Smooth muscle cell (in vitro differentiated cells): Measurements from ENCODE around the gene RAB25. TPM values are rescaled to one million over a fixed set of nuclear protein-coding genes. Genes with fewer than 3 reads are reported as not detected.

Source experiments
- DNase-seq: peaks from one replicate; lab custom pipeline; 2025; ENCODE audit not compliant: unreplicated experiment; lab: John Stamatoyannopoulos, UW
- H2AFZ ChIP-seq: fragments of 200-600 bp; sonication (generic); 2 replicates; pipeline ENCODE4 v1.6.0; 2016; ENCODE audit warnings: antibody characterized with exemption, low read depth, mild to moderate bottlenecking
- H3F3A ChIP-seq: fragments of 200-600 bp; sonication (generic); 2 replicates; pipeline ENCODE4 v1.6.0; 2017; ENCODE audit warnings: antibody characterized with exemption, low read depth
- H3K27ac ChIP-seq: fragments of 200-600 bp; sonication (generic); 2 replicates; pipeline ENCODE4 v1.5.1; 2016; ENCODE audit warnings: low read depth, mild to moderate bottlenecking
- H3K27me3 ChIP-seq: fragments of 200-600 bp; sonication (generic); 2 replicates; pipeline ENCODE4 v1.6.1; 2016; ENCODE audit warnings: low read depth, mild to moderate bottlenecking
- H3K36me3 ChIP-seq: fragments of 200-600 bp; sonication (generic); 2 replicates; pipeline ENCODE4 v1.5.1; 2016; ENCODE audit warnings: low read depth
- H3K4me1 ChIP-seq: fragments of 200-600 bp; sonication (generic); 2 replicates; pipeline ENCODE4 v1.5.1; 2016; ENCODE audit warnings: low read depth
- H3K4me2 ChIP-seq: fragments of 200-600 bp; sonication (generic); 2 replicates; pipeline ENCODE4 v1.6.0; 2016; ENCODE audit warnings: mild to moderate bottlenecking
- H3K4me3 ChIP-seq: fragments of 200-600 bp; sonication (generic); 2 replicates; pipeline ENCODE4 v1.5.1; 2016; ENCODE audit warnings: mild to moderate bottlenecking
- H3K79me2 ChIP-seq: fragments of 200-600 bp; sonication (generic); 2 replicates; pipeline ENCODE4 v1.6.0; 2016; ENCODE audit warnings: low read depth, mild to moderate bottlenecking
- H3K9ac ChIP-seq: fragments of 200-600 bp; sonication (generic); 2 replicates; pipeline ENCODE4 v1.6.0; 2016; ENCODE audit warnings: low read depth
- H3K9me3 ChIP-seq: fragments of 200-600 bp; sonication (generic); replicated peaks from 2 replicates; pipeline ENCODE4 v1.5.1; 2016; ENCODE audit warnings: low read depth
- H4K20me1 ChIP-seq: fragments of 200-600 bp; sonication (generic); 2 replicates; pipeline ENCODE4 v1.6.0; 2016; ENCODE audit warnings: low read depth
- WGBS: methylation state at CpG from one replicate; pipeline ENCODE4 v1.1.7; 2016; ENCODE audit warnings: low lambda C conversion rate; 5-methylcytosine and 5-hydroxymethylcytosine counted together
- polyA plus RNA-seq: library from polyadenylated mRNA; unstranded; fragments of >200 nt; fragmentation: Nextera tagmentation; extraction: Ambion mirVana; gene quantifications from 2 replicates; pipeline ENCODE4 v1.2.1, GENCODE V29; 2016
- total RNA-seq: library from RNA; depleted of rRNA; stranded (reverse); fragments of >200 nt; gene quantifications from 2 replicates; pipeline ENCODE4 v1.2.3, GENCODE V29; 2014
- TF ChIP-seq, protein P1 (sequence below): fragments of 200-600 bp; sonication (generic); IDR thresholded peaks from 2 replicates; pipeline ENCODE4 v1.5.1; 2017; ENCODE audit warnings: borderline replicate concordance, mild to moderate bottlenecking, antibody characterized with exemption; ENCODE audit not compliant: insufficient read depth, poor library complexity, severe bottlenecking

The RAB25 gene
- total and polyA plus RNA-seq, 2 experiments from 2014 or later, result 8.9 to 16.8 TPM

DNA sequence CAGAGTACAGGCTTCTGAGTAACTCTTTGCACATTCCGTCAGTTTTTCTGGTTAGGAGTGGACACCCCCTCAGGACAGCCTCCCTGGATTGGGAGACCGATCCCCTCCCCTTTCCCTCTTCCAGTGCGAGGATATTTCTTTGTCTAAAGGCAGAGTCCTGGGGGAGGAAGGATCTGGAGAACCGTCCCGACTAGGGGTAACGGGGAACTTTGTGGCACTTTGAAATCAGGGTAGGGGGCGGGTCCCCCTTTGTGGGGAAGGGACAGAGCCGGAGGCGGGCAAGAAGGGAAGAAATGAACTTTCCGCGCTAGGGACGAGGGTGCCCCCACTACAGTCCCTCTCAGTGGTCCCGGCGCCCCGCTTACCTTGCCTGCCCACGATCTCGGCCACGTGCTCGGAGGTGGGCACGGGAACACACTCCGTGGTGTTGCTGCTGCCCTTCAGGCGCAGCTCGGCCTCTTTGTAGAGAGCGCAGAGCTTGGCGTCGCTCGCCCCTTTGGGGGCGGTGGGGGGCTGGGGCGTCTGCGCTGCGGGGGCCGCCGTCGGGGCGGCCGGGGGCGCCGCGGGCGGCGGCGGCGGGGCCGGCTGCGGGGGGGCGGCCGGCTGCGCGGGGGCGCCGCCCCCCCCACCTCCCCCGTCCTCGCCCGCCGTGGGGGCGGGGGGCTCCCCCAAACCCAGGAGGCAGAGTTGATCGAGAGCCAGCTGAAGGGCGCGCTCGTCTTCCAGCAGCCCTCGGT is 20.4 kb downstream of the RAB25 start:
- H3K9ac ChIP-seq, result peak overlapping the region; percentile 78
- WGBS, result 3% methylated on average over 24 of the region's 61 CpGs

GRCh38 chr1:156081917-156082308 is 21.0 kb downstream of the RAB25 start:
- no peaks in the 10 kb centered on the region for H3K36me3 ChIP-seq
- peak overlapping the region; percentile 9 for H3K27ac ChIP-seq
- DNase-seq, result no peak
- H3F3A ChIP-seq, result peaks cover 8% of the 10 kb centered on the region
- peaks cover 77% of the 10 kb centered on the region for H3K79me2 ChIP-seq
- no peaks in the 10 kb centered on the region for H3K9me3 ChIP-seq
- peaks cover 68% of the 10 kb centered on the region for H4K20me1 ChIP-seq
- no peaks in the 10 kb centered on the region for H3K27me3 ChIP-seq
- WGBS, result 4% methylated on average over 5 of the region's 10 CpGs
- H3K4me1 ChIP-seq, result peaks cover 53% of the 10 kb centered on the region
- peak overlapping the region; percentile 93 for H3K4me3 ChIP-seq
- peak overlapping the region; percentile 100 for H3K4me2 ChIP-seq
- H2AFZ ChIP-seq, result no peak overlapping the region
- H3K9ac ChIP-seq, result peak overlapping the region; percentile 74
- TF ChIP-seq, protein P1, sequence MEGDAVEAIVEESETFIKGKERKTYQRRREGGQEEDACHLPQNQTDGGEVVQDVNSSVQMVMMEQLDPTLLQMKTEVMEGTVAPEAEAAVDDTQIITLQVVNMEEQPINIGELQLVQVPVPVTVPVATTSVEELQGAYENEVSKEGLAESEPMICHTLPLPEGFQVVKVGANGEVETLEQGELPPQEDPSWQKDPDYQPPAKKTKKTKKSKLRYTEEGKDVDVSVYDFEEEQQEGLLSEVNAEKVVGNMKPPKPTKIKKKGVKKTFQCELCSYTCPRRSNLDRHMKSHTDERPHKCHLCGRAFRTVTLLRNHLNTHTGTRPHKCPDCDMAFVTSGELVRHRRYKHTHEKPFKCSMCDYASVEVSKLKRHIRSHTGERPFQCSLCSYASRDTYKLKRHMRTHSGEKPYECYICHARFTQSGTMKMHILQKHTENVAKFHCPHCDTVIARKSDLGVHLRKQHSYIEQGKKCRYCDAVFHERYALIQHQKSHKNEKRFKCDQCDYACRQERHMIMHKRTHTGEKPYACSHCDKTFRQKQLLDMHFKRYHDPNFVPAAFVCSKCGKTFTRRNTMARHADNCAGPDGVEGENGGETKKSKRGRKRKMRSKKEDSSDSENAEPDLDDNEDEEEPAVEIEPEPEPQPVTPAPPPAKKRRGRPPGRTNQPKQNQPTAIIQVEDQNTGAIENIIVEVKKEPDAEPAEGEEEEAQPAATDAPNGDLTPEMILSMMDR, result no peak

More for the DNA sequence above, 20.4 kb downstream of the RAB25 start:
- H3K36me3 ChIP-seq, result no peaks in the 10 kb centered on the region
- peak overlapping the region; percentile 100 for H3K4me2 ChIP-seq
- TF ChIP-seq, protein P1, result no peak
- DNase-seq, result no peak
- no peaks in the 10 kb centered on the region for H3K27me3 ChIP-seq
- peak overlapping the region; percentile 47 for H2AFZ ChIP-seq
- peaks cover 70% of the 10 kb centered on the region for H4K20me1 ChIP-seq
- peaks cover 77% of the 10 kb centered on the region for H3K79me2 ChIP-seq
- peaks cover 53% of the 10 kb centered on the region for H3K4me1 ChIP-seq
- H3K9me3 ChIP-seq, result no peaks in the 10 kb centered on the region
- peak overlapping the region; percentile 9 for H3K27ac ChIP-seq
- H3K4me3 ChIP-seq, result peak overlapping the region; percentile 93
- peaks cover 4% of the 10 kb centered on the region for H3F3A ChIP-seq

DNA sequence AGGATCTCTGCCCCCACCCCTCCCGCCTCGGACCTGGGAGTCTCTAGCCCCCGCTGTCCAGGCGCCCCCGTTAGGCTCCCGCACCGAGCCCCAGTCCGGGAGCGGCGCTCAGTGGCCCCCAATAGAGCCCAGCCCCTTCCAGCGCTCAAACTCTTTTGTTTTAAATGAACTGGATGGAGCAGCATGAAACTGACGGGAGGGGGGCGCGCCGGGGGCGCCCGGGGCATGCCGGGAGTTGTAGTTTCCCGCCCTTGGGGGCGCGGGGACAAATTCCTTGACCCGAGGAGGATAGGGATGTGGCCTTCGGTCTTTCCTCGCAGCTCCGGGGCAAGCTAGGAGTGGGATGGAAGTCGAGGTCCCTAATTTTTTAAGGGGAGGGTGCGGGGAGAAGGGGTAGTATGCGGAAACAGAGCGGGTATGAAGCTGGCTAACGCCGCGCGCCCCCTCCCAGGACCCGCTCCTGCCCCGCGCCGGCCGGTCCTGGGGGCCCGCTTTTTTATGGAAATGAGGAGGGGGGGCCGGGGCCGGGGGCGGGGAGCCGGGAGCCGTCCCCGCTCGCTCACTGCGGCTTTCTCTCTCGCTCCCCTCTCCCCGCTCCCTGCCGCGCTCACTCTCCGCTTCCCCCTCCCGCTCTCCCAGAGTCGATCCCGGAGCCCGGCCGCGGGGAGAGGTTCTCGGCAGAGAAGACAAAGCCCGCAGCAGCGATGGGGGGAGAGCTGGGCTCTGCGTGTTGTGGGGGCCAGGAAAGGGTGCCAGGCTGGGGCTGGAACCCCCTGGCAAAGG is 21.5 kb downstream of the RAB25 start, which contains the start of gene MEX3A:
MEX3A (minus strand) TSS at position 157 of the 783 bp plus-strand sequence. CDS start 467 bp downstream, outside the sequence.
- peak within 1 kb of the TSS; percentile 81 for H2AFZ ChIP-seq
- WGBS, result 0% methylated on average over 30 of the region's 62 CpGs
- peak; percentile 76 for DNase-seq
- no peaks in the 10 kb centered on the region for H3K36me3 ChIP-seq
- H3K4me3 ChIP-seq, result peak within 1 kb of the TSS; percentile 93
- peaks cover 54% of the 10 kb centered on the region for H3K4me1 ChIP-seq
- peak within 1 kb of the TSS; percentile 56 for H3K27ac ChIP-seq
- peaks cover 80% of the 10 kb centered on the region for H3K79me2 ChIP-seq
- peaks cover 9% of the 10 kb centered on the region for H3F3A ChIP-seq
- TF ChIP-seq, protein P1, result no peak
- no peaks in the 10 kb centered on the region for H3K9me3 ChIP-seq
- no peaks in the 10 kb centered on the region for H3K27me3 ChIP-seq
- peaks cover 68% of the 10 kb centered on the region for H4K20me1 ChIP-seq
- peak within 1 kb of the TSS; percentile 100 for H3K4me2 ChIP-seq
- peak within 1 kb of the TSS; percentile 78 for H3K9ac ChIP-seq
